GM19463 (cell line): ENCODE data around the gene GATAD2A.

Experiments
- ATAC-seq: cut with Tn5 transposase; IDR thresholded peaks from one replicate; pipeline ENCODE4 v1.9.1; 2021; ENCODE audit warnings: mild to moderate bottlenecking, moderate library complexity; ENCODE audit not compliant: unreplicated experiment

Gene GATAD2A

GRCh38 chr19:19558055-19558454, 152.6 kb downstream of the GATAD2A start:
- ATAC-seq, result no peak
